WTC11 (cell line): Measurements from ENCODE around the gene STIMATE. TPM values are rescaled to one million over a fixed set of nuclear protein-coding genes. Genes with fewer than 3 reads are reported as not detected.

ENCODE experiments used
- ATAC-seq: fragments of 200-7000 bp; cut with Tn5 transposase; 2 replicates; pipeline ENCODE4 v1.10.0; 2021; ENCODE audit warnings: mild to moderate bottlenecking, moderate library complexity
- CTCF ChIA-PET: fragments of 300-600 bp; sonication (Branson Sonifier 250); formaldehyde crosslinking; loops from one replicate; lab custom pipeline; 2021; ENCODE audit warnings: antibody characterized with exemption; lab: Charles Lee
- POLR2A ChIA-PET: fragments of 350-600 bp; sonication (Branson Sonifier 250); formaldehyde crosslinking; loops from one replicate; lab custom pipeline; 2021; ENCODE audit warnings: antibody characterized with exemption; lab: Charles Lee
- DNase-seq: peaks from one replicate; pipeline ENCODE4 v3.0.0; 2021; ENCODE audit warnings: low spot score
- H3K27ac Mint-ChIP-seq: 2 replicates; pipeline ENCODE4 v1.8.0; 2021; ENCODE audit warnings: mixed read lengths
- H3K27me3 Mint-ChIP-seq: 2 replicates; pipeline ENCODE4 v1.8.0; 2021; ENCODE audit warnings: low read depth, mild to moderate bottlenecking, moderate library complexity, mixed read lengths
- H3K36me3 Mint-ChIP-seq: 2 replicates; pipeline ENCODE4 v1.8.0; 2021; ENCODE audit warnings: mixed read lengths
- H3K4me1 Mint-ChIP-seq: 2 replicates; pipeline ENCODE4 v1.8.0; 2022; ENCODE audit warnings: mixed read lengths
- H3K4me3 Mint-ChIP-seq: 2 replicates; pipeline ENCODE4 v1.8.0; 2021; ENCODE audit warnings: mild to moderate bottlenecking, moderate library complexity, mixed read lengths
- H3K9me3 Mint-ChIP-seq: 2 replicates; pipeline ENCODE4 v1.8.0; 2021; ENCODE audit warnings: mixed read lengths
- EMX1 ChIP-seq: fragments of 250-450 bp; sonication (Bioruptor Pico); IDR thresholded peaks from 2 replicates; pipeline ENCODE4 v1.8.0; 2021; ENCODE audit warnings: mild to moderate bottlenecking
- GRHL2 ChIP-seq: fragments of 250-450 bp; sonication (Bioruptor Pico); IDR thresholded peaks from 2 replicates; pipeline ENCODE4 v1.8.0; 2022; ENCODE audit warnings: mild to moderate bottlenecking, moderate library complexity; ENCODE audit not compliant: insufficient replicate concordance, severe bottlenecking
- HMGA2 ChIP-seq: fragments of 250-450 bp; sonication (Bioruptor Pico); IDR thresholded peaks from 2 replicates; pipeline ENCODE4 v1.4.0; 2021; ENCODE audit warnings: mild to moderate bottlenecking, moderate library complexity
- MYBL2 ChIP-seq: sonication (generic); formaldehyde crosslinking; IDR thresholded peaks from 2 replicates; pipeline ENCODE4 v1.8.1; 2023; ENCODE audit warnings: mild to moderate bottlenecking, moderate library complexity, missing genetic modification reagents
- NFATC4 ChIP-seq: fragments of 250-450 bp; sonication (Bioruptor Pico); IDR thresholded peaks from 2 replicates; pipeline ENCODE4 v1.9.0; 2021; ENCODE audit warnings: mild to moderate bottlenecking
- NFE2L1 ChIP-seq: sonication (generic); formaldehyde crosslinking; IDR thresholded peaks from 2 replicates; pipeline ENCODE4 v1.8.1; 2023; ENCODE audit warnings: missing genetic modification reagents
- NR1H2 ChIP-seq: sonication (generic); formaldehyde crosslinking; IDR thresholded peaks from 2 replicates; pipeline ENCODE4 v1.9.0; 2021; ENCODE audit warnings: mild to moderate bottlenecking, moderate library complexity, missing genetic modification reagents
- OVOL2 ChIP-seq: fragments of 250-450 bp; sonication (Bioruptor Pico); IDR thresholded peaks from 2 replicates; pipeline ENCODE4 v1.9.0; 2021; ENCODE audit warnings: mild to moderate bottlenecking, borderline replicate concordance
- SP1 ChIP-seq: sonication (generic); formaldehyde crosslinking; conservative IDR thresholded peaks from 2 replicates; pipeline ENCODE4 v1.8.1; 2022; ENCODE audit warnings: missing genetic modification reagents
- TCF7 ChIP-seq: sonication (generic); formaldehyde crosslinking; IDR thresholded peaks from 2 replicates; pipeline ENCODE4 v1.8.0; 2022; ENCODE audit warnings: mild to moderate bottlenecking, low read depth, missing genetic modification reagents, moderate library complexity
- TEAD1 ChIP-seq: sonication (generic); formaldehyde crosslinking; IDR thresholded peaks from 2 replicates; pipeline ENCODE4 v1.8.0; 2022; ENCODE audit warnings: mild to moderate bottlenecking, missing genetic modification reagents
- ZBTB21 ChIP-seq: sonication (generic); formaldehyde crosslinking; IDR thresholded peaks from 2 replicates; pipeline ENCODE4 v1.8.1; 2023; ENCODE audit warnings: mild to moderate bottlenecking, missing genetic modification reagents, borderline replicate concordance
- ZNF121 ChIP-seq: sonication (generic); formaldehyde crosslinking; IDR thresholded peaks from 2 replicates; pipeline ENCODE4 v1.8.0; 2023; ENCODE audit warnings: missing genetic modification reagents
- ZNF232 ChIP-seq: sonication (generic); formaldehyde crosslinking; IDR thresholded peaks from 2 replicates; pipeline ENCODE4 v1.8.0; 2022; ENCODE audit warnings: mild to moderate bottlenecking, missing genetic modification reagents
- ZNF671 ChIP-seq: fragments of 250-450 bp; sonication (Bioruptor Pico); IDR thresholded peaks from 2 replicates; pipeline ENCODE4 v1.8.0; 2021; ENCODE audit warnings: mild to moderate bottlenecking
- total RNA-seq: library from RNA; stranded (reverse); gene quantifications from 3 replicates; pipeline ENCODE4 v1.2.3, GENCODE V29; 2021
- TF ChIP-seq, protein P1 (sequence below): fragments of 250-450 bp; sonication (Bioruptor Pico); IDR thresholded peaks from 2 replicates; pipeline ENCODE4 v1.9.0; 2021; ENCODE audit warnings: mild to moderate bottlenecking
- TF ChIP-seq, protein P2 (sequence below): sonication (generic); formaldehyde crosslinking; IDR thresholded peaks from 2 replicates; pipeline ENCODE4 v1.8.1; 2022; ENCODE audit warnings: missing genetic modification reagents, borderline replicate concordance
- TF ChIP-seq, protein P3 (sequence below): sonication (generic); formaldehyde crosslinking; IDR thresholded peaks from 2 replicates; pipeline ENCODE4 v1.8.1; 2023; ENCODE audit warnings: mild to moderate bottlenecking, missing genetic modification reagents, moderate library complexity
- TF ChIP-seq, protein P4 (sequence below): sonication (generic); formaldehyde crosslinking; IDR thresholded peaks from 2 replicates; pipeline ENCODE4 v1.8.1; 2023; ENCODE audit warnings: mild to moderate bottlenecking, missing genetic modification reagents, moderate library complexity
- TF ChIP-seq, protein P5 (sequence below): sonication (generic); formaldehyde crosslinking; IDR thresholded peaks from 2 replicates; pipeline ENCODE4 v1.8.0; 2022; ENCODE audit warnings: mild to moderate bottlenecking, missing genetic modification reagents
- TF ChIP-seq, protein P6 (sequence below): sonication (generic); formaldehyde crosslinking; IDR thresholded peaks from 2 replicates; pipeline ENCODE4 v1.8.0; 2022; ENCODE audit warnings: mild to moderate bottlenecking, missing genetic modification reagents

The STIMATE gene
- total RNA-seq, 1 experiment from 2014 or later = 35.5 TPM

DNA sequence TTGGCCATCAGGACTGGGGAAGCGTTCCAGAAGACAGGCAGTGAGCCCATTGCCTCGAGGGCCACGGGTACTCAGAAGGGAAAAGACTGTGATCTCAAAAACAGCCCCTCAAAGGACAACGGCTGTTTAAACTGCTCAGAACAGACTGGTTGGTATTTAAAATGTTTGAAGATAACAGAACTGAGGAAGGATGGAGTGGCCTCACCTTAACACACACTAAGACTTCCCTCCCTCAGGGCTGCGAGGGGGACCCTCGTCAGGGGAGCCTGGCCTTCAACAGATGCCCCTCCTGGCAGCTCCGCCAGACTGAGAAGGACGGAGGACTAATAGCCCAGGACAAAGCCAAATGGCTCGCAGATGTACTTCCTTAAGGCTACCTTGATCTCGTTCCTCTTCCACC is 2.6 kb downstream of the STIMATE start:
- no peak overlapping the region for H3K4me3 Mint-ChIP-seq
- no peak overlapping the region for H3K27ac Mint-ChIP-seq
- DNase-seq (no peak), ATAC-seq (no peak)
- TF ChIP-seq, protein P1, sequence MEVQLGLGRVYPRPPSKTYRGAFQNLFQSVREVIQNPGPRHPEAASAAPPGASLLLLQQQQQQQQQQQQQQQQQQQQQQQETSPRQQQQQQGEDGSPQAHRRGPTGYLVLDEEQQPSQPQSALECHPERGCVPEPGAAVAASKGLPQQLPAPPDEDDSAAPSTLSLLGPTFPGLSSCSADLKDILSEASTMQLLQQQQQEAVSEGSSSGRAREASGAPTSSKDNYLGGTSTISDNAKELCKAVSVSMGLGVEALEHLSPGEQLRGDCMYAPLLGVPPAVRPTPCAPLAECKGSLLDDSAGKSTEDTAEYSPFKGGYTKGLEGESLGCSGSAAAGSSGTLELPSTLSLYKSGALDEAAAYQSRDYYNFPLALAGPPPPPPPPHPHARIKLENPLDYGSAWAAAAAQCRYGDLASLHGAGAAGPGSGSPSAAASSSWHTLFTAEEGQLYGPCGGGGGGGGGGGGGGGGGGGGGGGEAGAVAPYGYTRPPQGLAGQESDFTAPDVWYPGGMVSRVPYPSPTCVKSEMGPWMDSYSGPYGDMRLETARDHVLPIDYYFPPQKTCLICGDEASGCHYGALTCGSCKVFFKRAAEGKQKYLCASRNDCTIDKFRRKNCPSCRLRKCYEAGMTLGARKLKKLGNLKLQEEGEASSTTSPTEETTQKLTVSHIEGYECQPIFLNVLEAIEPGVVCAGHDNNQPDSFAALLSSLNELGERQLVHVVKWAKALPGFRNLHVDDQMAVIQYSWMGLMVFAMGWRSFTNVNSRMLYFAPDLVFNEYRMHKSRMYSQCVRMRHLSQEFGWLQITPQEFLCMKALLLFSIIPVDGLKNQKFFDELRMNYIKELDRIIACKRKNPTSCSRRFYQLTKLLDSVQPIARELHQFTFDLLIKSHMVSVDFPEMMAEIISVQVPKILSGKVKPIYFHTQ (CRISPR knock-in tag) = no peak
- TF ChIP-seq, protein P2, sequence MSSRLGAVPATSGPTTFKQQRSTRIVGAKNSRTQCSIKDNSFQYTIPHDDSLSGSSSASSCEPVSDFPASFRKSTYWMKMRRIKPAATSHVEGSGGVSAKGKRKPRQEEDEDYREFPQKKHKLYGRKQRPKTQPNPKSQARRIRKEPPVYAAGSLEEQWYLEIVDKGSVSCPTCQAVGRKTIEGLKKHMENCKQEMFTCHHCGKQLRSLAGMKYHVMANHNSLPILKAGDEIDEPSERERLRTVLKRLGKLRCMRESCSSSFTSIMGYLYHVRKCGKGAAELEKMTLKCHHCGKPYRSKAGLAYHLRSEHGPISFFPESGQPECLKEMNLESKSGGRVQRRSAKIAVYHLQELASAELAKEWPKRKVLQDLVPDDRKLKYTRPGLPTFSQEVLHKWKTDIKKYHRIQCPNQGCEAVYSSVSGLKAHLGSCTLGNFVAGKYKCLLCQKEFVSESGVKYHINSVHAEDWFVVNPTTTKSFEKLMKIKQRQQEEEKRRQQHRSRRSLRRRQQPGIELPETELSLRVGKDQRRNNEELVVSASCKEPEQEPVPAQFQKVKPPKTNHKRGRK = no peak
- TF ChIP-seq ZNF232 (CRISPR knock-in tag) (no peak), NR1H2 (CRISPR knock-in tag) (no peak)
- ChIA-PET CTCF (interaction anchor here (0.9 to 3.3 kb wide), 2 partner anchors 15 to 74 kb away, joined by 3 to 19 read pairs; no protein-coding TSS in a partner anchor), POLR2A (no interaction called here)
- H3K4me1 Mint-ChIP-seq = peaks cover 15% of the 10 kb centered on the region
- H3K27me3 Mint-ChIP-seq = peaks cover 2% of the 10 kb centered on the region; the same call in 1 of the 2 replicates
- no peaks in the 10 kb centered on the region for H3K9me3 Mint-ChIP-seq
- H3K36me3 Mint-ChIP-seq = no peaks in the 10 kb centered on the region

DNA sequence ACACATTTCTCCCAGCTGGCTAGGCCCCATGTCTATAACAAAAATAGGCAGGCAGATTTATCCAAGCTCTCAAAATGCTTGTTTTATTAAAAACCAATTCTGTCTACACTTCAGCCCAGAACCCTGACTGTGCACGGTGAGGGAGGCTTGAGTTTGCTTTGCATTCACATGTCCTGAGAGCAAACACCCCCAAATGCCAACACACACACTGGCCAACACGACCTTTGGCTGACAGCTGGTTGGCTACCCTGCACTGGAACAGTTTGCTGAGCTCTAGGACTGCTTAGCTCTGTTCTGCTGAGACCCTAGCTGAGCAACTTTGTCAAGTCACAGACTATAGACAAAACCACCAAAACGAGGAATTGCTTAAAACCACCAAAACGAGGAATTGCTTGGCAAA is 3.6 kb downstream of the STIMATE start:
- Mint-ChIP-seq H3K4me1 (peaks cover 15% of the 10 kb centered on the region), H3K27ac (no peak overlapping the region), H3K9me3 (no peaks in the 10 kb centered on the region), H3K4me3 (no peak overlapping the region), H3K36me3 (no peaks in the 10 kb centered on the region), H3K27me3 (peaks cover under 1% of the 10 kb centered on the region; the same call in 1 of the 2 replicates)
- ChIA-PET CTCF (interaction anchor here (0.5 to 0.8 kb wide), 2 partner anchors 15 to 92 kb away, joined by 3 read pairs; no protein-coding TSS in a partner anchor), POLR2A (no interaction called here)
- DNase-seq (no peak), ATAC-seq (no peak)
- no peak for TF ChIP-seq NFATC4

DNA sequence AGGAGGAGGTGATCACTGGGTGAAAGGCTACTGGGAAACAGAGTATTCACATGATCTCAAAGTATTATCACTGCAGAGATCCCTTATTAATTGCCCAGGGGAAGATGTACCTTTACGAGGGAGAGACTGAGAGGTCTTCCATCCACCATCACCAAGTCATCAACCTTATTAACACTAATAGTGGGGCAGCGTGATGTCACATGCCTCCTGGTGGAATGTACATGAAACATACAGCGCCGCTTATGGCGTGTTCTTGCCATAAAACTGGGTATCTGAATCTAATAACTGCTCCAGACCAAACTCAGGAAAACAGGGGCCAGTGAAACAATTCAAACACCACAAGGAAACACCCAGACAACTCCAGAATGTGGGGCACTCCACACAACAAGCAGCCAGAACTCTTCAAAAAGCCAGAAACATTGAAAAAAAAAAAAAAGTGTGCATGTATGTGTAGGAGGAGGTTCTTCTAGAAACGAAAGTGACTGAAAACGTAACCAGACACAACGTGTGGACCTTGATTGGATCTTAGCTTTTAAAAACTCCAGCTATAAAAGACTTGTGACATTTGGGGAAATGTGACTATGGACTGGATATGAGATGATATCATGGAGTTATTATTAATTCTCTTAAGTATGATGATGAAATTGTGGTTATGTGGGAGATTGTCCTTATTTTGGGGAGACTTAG is 4.6 kb downstream of the STIMATE start:
- H3K27ac Mint-ChIP-seq = no peak overlapping the region
- POLR2A ChIA-PET = no interaction called here
- H3K4me3 Mint-ChIP-seq = no peak overlapping the region
- no peaks in the 10 kb centered on the region for H3K9me3 Mint-ChIP-seq
- peaks cover 13% of the 10 kb centered on the region for H3K4me1 Mint-ChIP-seq
- no peaks in the 10 kb centered on the region for H3K36me3 Mint-ChIP-seq
- ATAC-seq (no peak), DNase-seq (no peak)
- H3K27me3 Mint-ChIP-seq = no peaks in the 10 kb centered on the region
- CTCF ChIA-PET = interaction anchor here (0.8 to 1.5 kb wide), 2 partner anchors 14 kb away, joined by 3 to 4 read pairs; no protein-coding TSS in a partner anchor
- TF ChIP-seq ZNF671 (CRISPR knock-in tag) = no peak
- no peak for TF ChIP-seq TCF7 (CRISPR knock-in tag)
- TF ChIP-seq, protein P3, sequence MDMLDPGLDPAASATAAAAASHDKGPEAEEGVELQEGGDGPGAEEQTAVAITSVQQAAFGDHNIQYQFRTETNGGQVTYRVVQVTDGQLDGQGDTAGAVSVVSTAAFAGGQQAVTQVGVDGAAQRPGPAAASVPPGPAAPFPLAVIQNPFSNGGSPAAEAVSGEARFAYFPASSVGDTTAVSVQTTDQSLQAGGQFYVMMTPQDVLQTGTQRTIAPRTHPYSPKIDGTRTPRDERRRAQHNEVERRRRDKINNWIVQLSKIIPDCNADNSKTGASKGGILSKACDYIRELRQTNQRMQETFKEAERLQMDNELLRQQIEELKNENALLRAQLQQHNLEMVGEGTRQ (CRISPR knock-in tag) = no peak
- TF ChIP-seq, protein P4, sequence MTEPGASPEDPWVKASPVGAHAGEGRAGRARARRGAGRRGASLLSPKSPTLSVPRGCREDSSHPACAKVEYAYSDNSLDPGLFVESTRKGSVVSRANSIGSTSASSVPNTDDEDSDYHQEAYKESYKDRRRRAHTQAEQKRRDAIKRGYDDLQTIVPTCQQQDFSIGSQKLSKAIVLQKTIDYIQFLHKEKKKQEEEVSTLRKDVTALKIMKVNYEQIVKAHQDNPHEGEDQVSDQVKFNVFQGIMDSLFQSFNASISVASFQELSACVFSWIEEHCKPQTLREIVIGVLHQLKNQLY (CRISPR knock-in tag) = no peak
- TF ChIP-seq ZNF121 (CRISPR knock-in tag) = no peak
- TF ChIP-seq MYBL2 (CRISPR knock-in tag) = no peak
- TF ChIP-seq EMX1 (CRISPR knock-in tag) = no peak

DNA sequence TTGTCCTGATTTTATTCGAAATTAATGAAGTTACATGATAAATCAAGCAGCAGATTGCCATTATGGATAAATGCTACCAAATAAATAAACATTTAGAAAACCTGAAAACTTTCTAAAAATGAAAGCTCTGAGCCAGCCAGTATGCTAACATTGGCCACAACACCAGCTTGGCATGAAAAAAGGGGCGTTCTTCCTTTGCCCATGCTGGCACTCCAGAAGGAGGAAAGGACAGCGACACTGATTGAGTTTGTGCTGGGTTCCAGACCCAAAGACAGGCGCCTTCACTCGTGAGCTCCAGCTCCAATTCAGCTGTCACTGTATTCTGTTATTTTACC is 5.1 kb downstream of the STIMATE start:
- Mint-ChIP-seq H3K27ac (no peak overlapping the region), H3K4me1 (peaks cover 13% of the 10 kb centered on the region), H3K4me3 (no peak overlapping the region)
- DNase-seq = no peak
- TF ChIP-seq, protein P5, sequence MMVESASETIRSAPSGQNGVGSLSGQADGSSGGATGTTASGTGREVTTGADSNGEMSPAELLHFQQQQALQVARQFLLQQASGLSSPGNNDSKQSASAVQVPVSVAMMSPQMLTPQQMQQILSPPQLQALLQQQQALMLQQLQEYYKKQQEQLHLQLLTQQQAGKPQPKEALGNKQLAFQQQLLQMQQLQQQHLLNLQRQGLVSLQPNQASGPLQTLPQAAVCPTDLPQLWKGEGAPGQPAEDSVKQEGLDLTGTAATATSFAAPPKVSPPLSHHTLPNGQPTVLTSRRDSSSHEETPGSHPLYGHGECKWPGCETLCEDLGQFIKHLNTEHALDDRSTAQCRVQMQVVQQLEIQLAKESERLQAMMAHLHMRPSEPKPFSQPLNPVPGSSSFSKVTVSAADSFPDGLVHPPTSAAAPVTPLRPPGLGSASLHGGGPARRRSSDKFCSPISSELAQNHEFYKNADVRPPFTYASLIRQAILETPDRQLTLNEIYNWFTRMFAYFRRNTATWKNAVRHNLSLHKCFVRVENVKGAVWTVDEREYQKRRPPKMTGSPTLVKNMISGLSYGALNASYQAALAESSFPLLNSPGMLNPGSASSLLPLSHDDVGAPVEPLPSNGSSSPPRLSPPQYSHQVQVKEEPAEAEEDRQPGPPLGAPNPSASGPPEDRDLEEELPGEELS (CRISPR knock-in tag) = no peak
- TF ChIP-seq HMGA2 (no peak), NFE2L1 (CRISPR knock-in tag) (no peak), SP1 (no peak), GRHL2 (no peak), OVOL2 (CRISPR knock-in tag) (no peak), ZBTB21 (CRISPR knock-in tag) (no peak), TEAD1 (CRISPR knock-in tag) (no peak)
- TF ChIP-seq, protein P6, sequence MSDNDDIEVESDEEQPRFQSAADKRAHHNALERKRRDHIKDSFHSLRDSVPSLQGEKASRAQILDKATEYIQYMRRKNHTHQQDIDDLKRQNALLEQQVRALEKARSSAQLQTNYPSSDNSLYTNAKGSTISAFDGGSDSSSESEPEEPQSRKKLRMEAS (CRISPR knock-in tag) = no peak
- TF ChIP-seq, all 79 proteins: peak for 0
- no peaks in the 10 kb centered on the region for H3K36me3 Mint-ChIP-seq
- H3K9me3 Mint-ChIP-seq = no peaks in the 10 kb centered on the region
- no peak for ATAC-seq
- ChIA-PET POLR2A (no interaction called here), CTCF (interaction anchor here (1.5 kb wide), 1 partner anchor 13 kb away, joined by 4 read pairs; no protein-coding TSS in a partner anchor)
- H3K27me3 Mint-ChIP-seq = no peaks in the 10 kb centered on the region
